Left lung (tissue), 10 donors: ENCODE results near the gene ZBTB1. TPM values are rescaled to one million over a fixed set of nuclear protein-coding genes. Genes with fewer than 3 reads are reported as not detected.

Source experiments
- ATAC-seq: fragments of 200-7000 bp; cut with Tn5 transposase; one replicate; pipeline ENCODE4 v1.9.1; 2020; ENCODE audit warnings: moderate library complexity
- DNase-seq, 4 donors: peaks; one replicate each; pipeline ENCODE4 v3.0.0-alpha.2; 2013 to 2020
- H3K27ac ChIP-seq, 2 donors: fragments of 200-600 bp; sonication (generic) in 1 of 2; one replicate each; pipeline versions ENCODE4 v1.5.0 to v1.8.0; 2020 to 2021
- H3K27me3 ChIP-seq, 2 donors: fragments of 200-600 bp; sonication (generic) in 1 of 2; one replicate each; pipeline versions ENCODE4 v1.5.0 to v1.8.0; 2020 to 2021
- H3K36me3 ChIP-seq, 2 donors: fragments of 200-600 bp; sonication (generic) in 1 of 2; one replicate each; pipeline versions ENCODE4 v1.5.0 to v1.8.0; 2020 to 2021
- H3K4me1 ChIP-seq, 2 donors: fragments of 200-600 bp; one replicate each; pipeline ENCODE4 v1.8.0; 2021
- H3K4me3 ChIP-seq, 2 donors: fragments of 200-600 bp; sonication (generic) in 1 of 2; one replicate each; pipeline versions ENCODE4 v1.5.0 to v1.8.0; 2020 to 2021; ENCODE audit warnings: mild to moderate bottlenecking in 1 of 2
- H3K9me3 ChIP-seq, 2 donors: fragments of 200-600 bp; sonication (generic) in 1 of 2; one replicate each; pipeline versions ENCODE4 v1.5.0 to v1.8.0; 2020 to 2021
- intact Hi-C, 2 donors: fragments of 100-400 bp; cut with DNase I; formaldehyde crosslinking; loops; one replicate each; pipeline versions ENCODE4 v1.11.2 to v1.14.2; 2022
- polyA plus RNA-seq, 6 donors: library from polyadenylated mRNA; unstranded; fragments of 120-200 nt; gene quantifications; one replicate each; pipeline ENCODE4 v1.2.1, GENCODE V29; 2013; ENCODE audit not compliant: insufficient read length in 6 of 6
- total RNA-seq, 2 donors: library from RNA; stranded (reverse); fragmentation: NEBNext Ultra II Directional; extraction: Animal tissue kit (Norgen Biotek cat#: 25700); gene quantifications; one replicate each; pipeline ENCODE4 v1.2.1, GENCODE V29; 2021
- TF ChIP-seq, protein P1 (sequence below), 2 donors: fragments of 200-600 bp; sonication (generic) in 1 of 2; IDR thresholded peaks; one replicate each; pipeline versions ENCODE4 v1.5.0 to v1.8.0; 2021; ENCODE audit warnings: antibody characterized with exemption in 2 of 2
- donor health status: DM: no; HTN: yes; CAD: no.
- donor health status: DM: no; HTN: no; CAD: no.

ZBTB1 gene
- total and polyA plus RNA-seq, 8 donors: 35.5 to 75.8 (median 70.3) TPM

DNA sequence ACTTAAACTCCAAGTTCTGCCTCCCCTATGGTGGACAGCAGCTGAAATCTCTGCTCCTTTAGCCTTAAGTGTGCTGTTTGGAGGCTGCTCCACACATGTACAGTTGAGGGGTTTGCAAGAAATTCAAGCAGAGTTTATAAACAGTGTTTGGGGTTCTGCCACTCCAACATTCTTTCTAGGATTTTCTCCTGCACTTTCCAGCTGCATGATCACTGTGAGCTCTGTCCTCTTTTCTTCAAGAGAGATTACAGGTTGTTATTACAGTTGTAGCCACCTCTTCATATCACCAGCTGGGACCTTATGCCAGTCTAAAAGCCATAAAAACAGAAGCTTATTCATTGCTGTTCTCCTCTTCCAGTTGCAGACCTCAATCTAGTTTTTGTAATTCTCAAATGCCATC, 9.3 kb upstream of the ZBTB1 start:
- H3K9me3 ChIP-seq: no peaks in the 10 kb centered on the region
- no peaks in the 10 kb centered on the region for H3K27me3 ChIP-seq
- H3K27ac ChIP-seq: no peak overlapping the region
- peaks cover 0 to 11% of the 10 kb centered on the region in 2 donors for H3K4me1 ChIP-seq
- H3K36me3 ChIP-seq: peaks cover 0 to 6% of the 10 kb centered on the region in 2 donors
- TF ChIP-seq, protein P1, sequence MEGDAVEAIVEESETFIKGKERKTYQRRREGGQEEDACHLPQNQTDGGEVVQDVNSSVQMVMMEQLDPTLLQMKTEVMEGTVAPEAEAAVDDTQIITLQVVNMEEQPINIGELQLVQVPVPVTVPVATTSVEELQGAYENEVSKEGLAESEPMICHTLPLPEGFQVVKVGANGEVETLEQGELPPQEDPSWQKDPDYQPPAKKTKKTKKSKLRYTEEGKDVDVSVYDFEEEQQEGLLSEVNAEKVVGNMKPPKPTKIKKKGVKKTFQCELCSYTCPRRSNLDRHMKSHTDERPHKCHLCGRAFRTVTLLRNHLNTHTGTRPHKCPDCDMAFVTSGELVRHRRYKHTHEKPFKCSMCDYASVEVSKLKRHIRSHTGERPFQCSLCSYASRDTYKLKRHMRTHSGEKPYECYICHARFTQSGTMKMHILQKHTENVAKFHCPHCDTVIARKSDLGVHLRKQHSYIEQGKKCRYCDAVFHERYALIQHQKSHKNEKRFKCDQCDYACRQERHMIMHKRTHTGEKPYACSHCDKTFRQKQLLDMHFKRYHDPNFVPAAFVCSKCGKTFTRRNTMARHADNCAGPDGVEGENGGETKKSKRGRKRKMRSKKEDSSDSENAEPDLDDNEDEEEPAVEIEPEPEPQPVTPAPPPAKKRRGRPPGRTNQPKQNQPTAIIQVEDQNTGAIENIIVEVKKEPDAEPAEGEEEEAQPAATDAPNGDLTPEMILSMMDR (IDR thresholded peaks at IDR 0.05): no peak
- no peak for ATAC-seq
- no peak overlapping the region for H3K4me3 ChIP-seq
- intact Hi-C loops: no loop called here
- no peak for DNase-seq

DNA sequence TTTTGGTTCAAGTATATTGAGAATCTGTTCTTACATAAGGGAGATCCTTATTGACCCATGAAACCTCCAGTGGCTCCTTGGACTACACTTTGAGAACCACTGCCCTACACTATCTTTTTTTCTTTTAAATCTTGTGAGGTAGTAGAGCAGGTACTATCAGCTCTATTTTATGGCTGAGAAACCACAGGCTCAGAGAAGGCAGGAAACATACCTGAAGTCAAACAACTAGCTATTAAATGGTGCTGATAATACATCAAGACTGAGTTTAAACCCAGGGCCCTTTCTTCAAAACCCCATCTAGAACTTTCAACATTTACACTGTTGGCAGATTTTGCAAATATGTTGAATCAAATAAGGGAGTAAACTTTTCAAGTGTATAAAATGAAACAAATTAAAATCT, 7.8 kb upstream of the ZBTB1 start:
- ATAC-seq: no peak
- intact Hi-C loops: no loop called here
- H3K4me3 ChIP-seq: no peak overlapping the region
- no peaks in the 10 kb centered on the region for H3K9me3 ChIP-seq
- TF ChIP-seq, protein P1 (IDR thresholded peaks at IDR 0.05): no peak
- H3K27me3 ChIP-seq: no peaks in the 10 kb centered on the region
- peaks cover 8 to 26% of the 10 kb centered on the region in 2 donors for H3K4me1 ChIP-seq
- H3K27ac ChIP-seq: no peak overlapping the region
- no peak for DNase-seq
- peaks cover 0 to 6% of the 10 kb centered on the region in 2 donors for H3K36me3 ChIP-seq

DNA sequence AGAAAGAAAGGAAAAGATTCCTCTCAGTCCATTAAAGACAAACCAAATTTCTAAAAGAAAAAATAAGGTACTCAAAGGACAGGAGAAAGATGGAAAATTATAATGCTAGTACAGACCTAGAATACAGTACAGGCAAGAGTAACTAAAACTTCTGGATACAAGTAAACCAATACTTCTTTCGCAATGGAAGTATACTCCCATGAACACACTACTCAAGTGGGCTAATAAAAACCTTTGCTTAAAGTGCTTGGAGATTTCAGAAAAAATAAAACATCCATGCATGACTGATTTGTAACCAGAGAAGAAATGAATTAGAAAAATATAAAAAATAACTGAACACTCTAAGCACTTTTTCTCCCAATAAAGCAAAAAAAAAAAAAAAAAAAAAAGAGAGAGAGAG, 4.5 kb upstream of the ZBTB1 start:
- H3K4me3 ChIP-seq: no peak overlapping the region
- no peak overlapping the region for H3K27ac ChIP-seq
- H3K36me3 ChIP-seq: peaks cover 0 to 6% of the 10 kb centered on the region in 2 donors
- no peaks in the 10 kb centered on the region for H3K27me3 ChIP-seq
- intact Hi-C loops: no loop called here
- ATAC-seq: no peak
- no peak for DNase-seq
- TF ChIP-seq, protein P1 (IDR thresholded peaks at IDR 0.05): no peak
- H3K4me1 ChIP-seq: peaks cover 19 to 38% of the 10 kb centered on the region in 2 donors
- no peaks in the 10 kb centered on the region for H3K9me3 ChIP-seq

- ATAC-seq: peak; percentile 3
- H3K4me1 ChIP-seq: peaks cover 28 to 49% of the 10 kb centered on the region in 2 donors
- TF ChIP-seq, protein P1 (IDR thresholded peaks at IDR 0.05): no peak
- peak in 1 of 4 donors; percentile 53 for DNase-seq
- intact Hi-C loops: no loop called here
- peak overlapping the region; percentile 100 for H3K27ac ChIP-seq
- H3K36me3 ChIP-seq: peaks cover 0 to 6% of the 10 kb centered on the region in 2 donors
- no peaks in the 10 kb centered on the region for H3K27me3 ChIP-seq
- peak overlapping the region in 1 of 2 donors; percentile 86 for H3K4me3 ChIP-seq
- no peaks in the 10 kb centered on the region for H3K9me3 ChIP-seq
These were observed 3.0 kb upstream of the ZBTB1 start for GRCh38 chr14:64501411-64502171.

- TF ChIP-seq, protein P1 (IDR thresholded peaks at IDR 0.05): no peak
- intact Hi-C loops: no loop called here
These were observed 2.1 kb upstream of the ZBTB1 start for GRCh38 chr14:64502456-64502855.

More at GRCh38 chr14:64502456-64502855, 2.1 kb upstream of the ZBTB1 start:
- Histone ChIP-seq H3K4me1 (peaks cover 31 to 58% of the 10 kb centered on the region in 2 donors), H3K27ac (peak overlapping the region; percentile 100), H3K9me3 (no peaks in the 10 kb centered on the region), H3K4me3 (peak overlapping the region; percentile 86), H3K27me3 (no peaks in the 10 kb centered on the region), H3K36me3 (peaks cover 0 to 6% of the 10 kb centered on the region in 2 donors)
- no peak for DNase-seq
- no peak for ATAC-seq
